Brain microvascular endothelial cell (primary cell): ENCODE measurements around the gene TMEM179.

Experiments used
- DNase-seq: peaks from one replicate; pipeline ENCODE4 v3.0.0-alpha.2; 2020
- H3K27ac ChIP-seq: fragments of 250-450 bp; sonication (Bioruptor Pico); 2 replicates; pipeline ENCODE4 v1.5.1; 2020; ENCODE audit warnings: mild to moderate bottlenecking, moderate library complexity
- H3K27me3 ChIP-seq: fragments of 250-450 bp; sonication (Bioruptor Pico); replicated peaks from 2 replicates; pipeline ENCODE4 v1.5.1; 2020; ENCODE audit warnings: mild to moderate bottlenecking
- H3K36me3 ChIP-seq: fragments of 250-450 bp; sonication (Bioruptor Pico); replicated peaks from 2 replicates; pipeline ENCODE4 v1.5.1; 2020; ENCODE audit warnings: mild to moderate bottlenecking
- H3K4me3 ChIP-seq: 2 replicates; pipeline ENCODE4 v1.5.1; 2011; ENCODE audit warnings: low read depth, mild to moderate bottlenecking, control low read depth, low read length, moderate library complexity
- CTCF ChIP-seq: IDR thresholded peaks from 2 replicates; pipeline ENCODE4 v1.5.1; 2011; ENCODE audit warnings: low read depth, mild to moderate bottlenecking, moderate library complexity, low read length, control low read depth, inconsistent platforms; ENCODE audit errors: missing control alignments
- in situ Hi-C: cut with HindIII; loops from 2 replicates; pipeline ENCODE4 v1.10.0; 2017; ENCODE audit warnings: low sequenced_read_pairs, low pct_ligation_motif_present

The TMEM179 gene

GRCh38 chr14:104547998-104548700 is 56.4 kb downstream of the TMEM179 start:
- in situ Hi-C loops, result no loop called here
- Histone ChIP-seq H3K36me3 (no peaks in the 10 kb centered on the region), H3K4me3 (no peak overlapping the region), H3K27me3 (no peaks in the 10 kb centered on the region), H3K27ac (no peak overlapping the region)
- no peak for TF ChIP-seq CTCF
- DNase-seq, result no peak

- no peak for DNase-seq
- in situ Hi-C loops, result no loop called here
- H3K4me3 ChIP-seq, result no peak overlapping the region
- TF ChIP-seq CTCF, result no peak
- H3K27me3 ChIP-seq, result no peaks in the 10 kb centered on the region
- H3K36me3 ChIP-seq, result no peaks in the 10 kb centered on the region
- no peak overlapping the region for H3K27ac ChIP-seq
These were observed 57.1 kb downstream of the TMEM179 start for GRCh38 chr14:104547310-104547997.

- in situ Hi-C loops, result no loop called here
- Histone ChIP-seq H3K36me3 (no peaks in the 10 kb centered on the region), H3K27ac (no peak overlapping the region), H3K27me3 (no peaks in the 10 kb centered on the region), H3K4me3 (no peak overlapping the region)
- TF ChIP-seq CTCF, result no peak
- no peak for DNase-seq
These were observed 57.8 kb downstream of the TMEM179 start for GRCh38 chr14:104546591-104547309.

GRCh38 chr14:104545942-104546501 is 58.5 kb downstream of the TMEM179 start:
- in situ Hi-C loops, result no loop called here
- DNase-seq, result no peak

More at GRCh38 chr14:104545942-104546501, 58.5 kb downstream of the TMEM179 start:
- Histone ChIP-seq H3K27me3 (no peaks in the 10 kb centered on the region), H3K4me3 (no peak overlapping the region), H3K36me3 (no peaks in the 10 kb centered on the region), H3K27ac (no peak overlapping the region)
- TF ChIP-seq CTCF, result no peak
